K562 (cell line): Measurements from ENCODE around the gene ZFPM1. TPM values are rescaled to one million over a fixed set of nuclear protein-coding genes. Genes with fewer than 3 reads are reported as not detected.

Experiments used
- ARID3A ChIP-seq: IDR thresholded peaks from 2 replicates; pipeline ENCODE4 v1.6.1; 2012; ENCODE audit warnings: low read depth, low read length, improper control_type of control experiment, borderline replicate concordance
- ATF3 ChIP-seq, 2 experiments: fragments of 450-650 bp in 1 of 2; sonication (generic) in 1 of 2; formaldehyde crosslinking in 1 of 2; IDR thresholded peaks in 1 of 2; conservative IDR thresholded peaks in 1 of 2; 2 replicates each; pipeline versions ENCODE4 v1.6.1 to v1.8.1; 2016 to 2023; ENCODE audit warnings: mild to moderate bottlenecking in 2 of 2, moderate library complexity in 2 of 2, inconsistent platforms in 1 of 2, missing genetic modification reagents in 1 of 2
- CEBPG ChIP-seq, 3 experiments: fragments of 200-800 bp in 1 of 3; sonication (Bioruptor generic) in 1 of 3; sonication (generic) in 1 of 3; formaldehyde crosslinking in 1 of 3; IDR thresholded peaks in 2 of 3; conservative IDR thresholded peaks in 1 of 3; 2 replicates each; pipeline versions ENCODE4 v1.6.1 to v1.8.0; 2016 to 2022; ENCODE audit warnings: missing compliant biosample characterization in 2 of 3, missing genetic modification characterization in 2 of 3, mild to moderate bottlenecking in 1 of 3, missing genetic modification reagents in 1 of 3
- HNRNPL ChIP-seq: fragments of 200-400 bp; formaldehyde crosslinking; IDR thresholded peaks from 2 replicates; pipeline ENCODE4 v1.6.1; 2017; ENCODE audit warnings: low read depth, mild to moderate bottlenecking, low read length
- HSF4 ChIP-seq: fragments of 250-450 bp; sonication (Bioruptor Pico); IDR thresholded peaks from 2 replicates; pipeline ENCODE4 v2.1.2; 2022; ENCODE audit warnings: mild to moderate bottlenecking, moderate library complexity, borderline replicate concordance
- SIX5 ChIP-seq, 2 experiments: IDR thresholded peaks; 2 replicates each; pipeline ENCODE4 v1.6.1; 2011; ENCODE audit warnings: low read length in 2 of 2, borderline replicate concordance in 1 of 2, low read depth in 1 of 2, mild to moderate bottlenecking in 1 of 2, moderate library complexity in 1 of 2; ENCODE audit not compliant: insufficient read depth in 1 of 2
- ZBTB34 ChIP-seq: fragments of 250-450 bp; sonication (Bioruptor Pico); IDR thresholded peaks from 2 replicates; pipeline ENCODE4 v1.8.0; 2021; ENCODE audit warnings: mild to moderate bottlenecking, moderate library complexity
- ZNF449 ChIP-seq: fragments of 250-450 bp; sonication (Bioruptor Pico); IDR thresholded peaks from 2 replicates; pipeline ENCODE4 v1.8.0; 2022; ENCODE audit warnings: moderate library complexity, mild to moderate bottlenecking, inconsistent platforms
- polyA plus RNA-seq, 8 experiments: library from polyadenylated mRNA; depleted of rRNA in 4 of 8; stranded (reverse) in 5 of 8; unstranded in 3 of 8; fragments of >200 nt; fragmentation: Nextera tagmentation in 2 of 8; fragmentation: Illumina TruSeq in 1 of 8; extraction: Ambion mirVana in 2 of 8; extraction: Trizol in 1 of 8; gene quantifications; 2 replicates each; pipeline versions ENCODE4 v1.2.1 to v1.2.3, GENCODE V29; 2011 to 2014; ENCODE audit warnings: inconsistent platforms in 1 of 8, missing spikeins in 1 of 8
- total RNA-seq, 7 experiments: library from RNA; depleted of rRNA in 6 of 7; stranded (reverse); fragments of >200 nt in 6 of 7; fragmentation: Illumina TruSeq in 2 of 7; extraction: Trizol in 2 of 7; gene quantifications; 2 replicates each; pipeline versions ENCODE4 v1.2.1 to v1.2.3, GENCODE V29; 2011 to 2021; ENCODE audit warnings: low replicate concordance in 1 of 7
- TF ChIP-seq, protein P1 (sequence below): fragments of 450-650 bp; IDR thresholded peaks from 2 replicates; pipeline ENCODE4 v1.6.1; 2017; ENCODE audit warnings: antibody characterized with exemption
- TF ChIP-seq, protein P2 (sequence below): fragments of 200-400 bp; formaldehyde crosslinking; IDR thresholded peaks from 2 replicates; pipeline ENCODE4 v1.6.1; 2017; ENCODE audit warnings: mild to moderate bottlenecking, low read depth, low read length, moderate library complexity

Gene ZFPM1
- total and polyA plus RNA-seq, 9 of the 15 experiments (the other 6 are each of a cell fraction or from before 2014, with no cell fraction given): 0.03 to 35.9 (median 1.4) TPM

- TF ChIP-seq ATF3 (IDR thresholded peaks at IDR 0.05): no peak
- no peak for TF ChIP-seq ATF3 (CRISPR knock-in tag; conservative IDR thresholded peaks at IDR 0.05)
- no peak for TF ChIP-seq CEBPG (CRISPR knock-in tag; IDR thresholded peaks at IDR 0.05)
- no peak for TF ChIP-seq CEBPG (tag; conservative IDR thresholded peaks at IDR 0.05 in 1 of 2, IDR thresholded peaks at IDR 0.05 in 1 of 2)
- TF ChIP-seq HNRNPL: no peak
- no peak for TF ChIP-seq ZNF449 (CRISPR knock-in tag)
- no peak for TF ChIP-seq SIX5 (IDR thresholded peaks at IDR 0.05; ENCODE audit: borderline replicate concordance in 1 of 2, insufficient read depth in 1 of 2, low read depth in 1 of 2, low read length in 2 of 2)
- TF ChIP-seq HSF4 (CRISPR knock-in tag): no peak
- TF ChIP-seq ARID3A: no peak
- TF ChIP-seq, protein P1, sequence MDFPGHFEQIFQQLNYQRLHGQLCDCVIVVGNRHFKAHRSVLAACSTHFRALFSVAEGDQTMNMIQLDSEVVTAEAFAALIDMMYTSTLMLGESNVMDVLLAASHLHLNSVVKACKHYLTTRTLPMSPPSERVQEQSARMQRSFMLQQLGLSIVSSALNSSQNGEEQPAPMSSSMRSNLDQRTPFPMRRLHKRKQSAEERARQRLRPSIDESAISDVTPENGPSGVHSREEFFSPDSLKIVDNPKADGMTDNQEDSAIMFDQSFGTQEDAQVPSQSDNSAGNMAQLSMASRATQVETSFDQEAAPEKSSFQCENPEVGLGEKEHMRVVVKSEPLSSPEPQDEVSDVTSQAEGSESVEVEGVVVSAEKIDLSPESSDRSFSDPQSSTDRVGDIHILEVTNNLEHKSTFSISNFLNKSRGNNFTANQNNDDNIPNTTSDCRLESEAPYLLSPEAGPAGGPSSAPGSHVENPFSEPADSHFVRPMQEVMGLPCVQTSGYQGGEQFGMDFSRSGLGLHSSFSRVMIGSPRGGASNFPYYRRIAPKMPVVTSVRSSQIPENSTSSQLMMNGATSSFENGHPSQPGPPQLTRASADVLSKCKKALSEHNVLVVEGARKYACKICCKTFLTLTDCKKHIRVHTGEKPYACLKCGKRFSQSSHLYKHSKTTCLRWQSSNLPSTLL: no peak
- TF ChIP-seq ZBTB34 (CRISPR knock-in tag): no peak
- TF ChIP-seq, protein P2, sequence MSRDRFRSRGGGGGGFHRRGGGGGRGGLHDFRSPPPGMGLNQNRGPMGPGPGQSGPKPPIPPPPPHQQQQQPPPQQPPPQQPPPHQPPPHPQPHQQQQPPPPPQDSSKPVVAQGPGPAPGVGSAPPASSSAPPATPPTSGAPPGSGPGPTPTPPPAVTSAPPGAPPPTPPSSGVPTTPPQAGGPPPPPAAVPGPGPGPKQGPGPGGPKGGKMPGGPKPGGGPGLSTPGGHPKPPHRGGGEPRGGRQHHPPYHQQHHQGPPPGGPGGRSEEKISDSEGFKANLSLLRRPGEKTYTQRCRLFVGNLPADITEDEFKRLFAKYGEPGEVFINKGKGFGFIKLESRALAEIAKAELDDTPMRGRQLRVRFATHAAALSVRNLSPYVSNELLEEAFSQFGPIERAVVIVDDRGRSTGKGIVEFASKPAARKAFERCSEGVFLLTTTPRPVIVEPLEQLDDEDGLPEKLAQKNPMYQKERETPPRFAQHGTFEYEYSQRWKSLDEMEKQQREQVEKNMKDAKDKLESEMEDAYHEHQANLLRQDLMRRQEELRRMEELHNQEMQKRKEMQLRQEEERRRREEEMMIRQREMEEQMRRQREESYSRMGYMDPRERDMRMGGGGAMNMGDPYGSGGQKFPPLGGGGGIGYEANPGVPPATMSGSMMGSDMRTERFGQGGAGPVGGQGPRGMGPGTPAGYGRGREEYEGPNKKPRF: no peak
Observed at GRCh38 chr16:88461331-88462269, 8.5 kb downstream of the ZFPM1 start (continued).
